ENCODE data around the gene CCR2. TPM values are rescaled to one million over a fixed set of nuclear protein-coding genes. Genes with fewer than 3 reads are reported as not detected.
A peak's percentile ranks its signal among the peaks of the same experiment; 100 is the strongest.

The CCR2 gene
- total and polyA plus RNA-seq, 2 of the 4 experiments (the other 2 are of a cell fraction) = not detected

GRCh38 chr3:46393554-46394434 lies 39.9 kb downstream of the CCR2 start:
- Histone ChIP-seq H3K36me3 (ENCODE audit: control insufficient read depth, insufficient read depth, low read length) (no peaks in the 10 kb centered on the region), H2BK5ac (ENCODE audit: low read depth, low read length, poor library complexity, severe bottlenecking) (no peak overlapping the region), H4K20me1 (ENCODE audit: insufficient read depth, low read length) (no peaks in the 10 kb centered on the region), H3K4ac (ENCODE audit: low read depth, low read length) (no peak overlapping the region), H3K56ac (ENCODE audit: extremely low read depth, insufficient read depth, low read length) (no peak overlapping the region), H3K27ac (ENCODE audit: insufficient read depth, low read length) (no peak overlapping the region), H3K27me3 (ENCODE audit: control insufficient read depth, insufficient read depth, low read length) (peaks cover 11% of the 10 kb centered on the region), H3K23ac (ENCODE audit: low read depth, low read length) (no peak overlapping the region), H3K4me2 (ENCODE audit: low read depth, low read length) (no peak overlapping the region), H3K9ac (ENCODE audit: low read depth, low read length) (no peak overlapping the region), H3K4me1 (ENCODE audit: control insufficient read depth, insufficient read depth, low read length) (peaks cover 4% of the 10 kb centered on the region), H3K4me3 (ENCODE audit: insufficient read depth, low read depth, low read length) (no peak overlapping the region), H4K5ac (ENCODE audit: low read depth, low read length) (no peak overlapping the region), H2AFZ (replicated peaks; ENCODE audit: low read length, poor library complexity) (no peak overlapping the region), H3K14ac (replicated peaks; ENCODE audit: low read depth, low read length) (no peak overlapping the region), H2AK9ac (replicated peaks; ENCODE audit: low read depth, low read length, poor library complexity) (no peak overlapping the region), H3K79me1 (ENCODE audit: low read depth in 1 of 2, low read length in 2 of 2) (no peaks in the 10 kb centered on the region), H2AK5ac (ENCODE audit: low read depth, low read length) (no peak overlapping the region), H3K9me3 (ENCODE audit: control insufficient read depth, insufficient read depth, low read length) (peaks cover 2% of the 10 kb centered on the region; the same call in 1 of the 2 replicates), H4K91ac (ENCODE audit: insufficient read depth, low read depth, low read length) (no peak overlapping the region), H2BK15ac (ENCODE audit: low read depth, low read length) (no peak overlapping the region), H2BK120ac (ENCODE audit: low read depth, low read length) (no peak overlapping the region), H3K9me1 (ENCODE audit: insufficient read depth, low read length) (no peaks in the 10 kb centered on the region), H2BK20ac (ENCODE audit: low read depth, low read length) (no peak overlapping the region), H4K8ac (ENCODE audit: low read depth in 2 of 2, low read length in 2 of 2) (no peak overlapping the region), H3K18ac (ENCODE audit: low read depth, low read length) (peak overlapping the region; percentile 5; the same call in 1 of the 2 replicates)
- dilution Hi-C loops (cut with HindIII; ENCODE audit: low sequenced_read_pairs, unreplicated experiment) = no loop called here
- ATAC-seq (ENCODE audit: low read depth) = peak; percentile 37; the same call in 1 of the 2 replicates
- no TSS peak for BruUV-seq (replicated peaks)
- intact Hi-C loops (cut with micrococcal nuclease) = no loop called here
- ChIA-PET CTCF (no interaction called here), POLR2A (ENCODE audit: unreplicated experiment) (no interaction called here)
- peak; percentile 47 for DNase-seq
- WGBS, 2 experiments (ENCODE audit: extremely low coverage in 2 of 2, insufficient read length in 1 of 2) = 88% methylated on average over 3 of the region's 8 CpGs; no CpG with 5 or more reads in 1 of the 2 experiments
- in situ Hi-C loops (cut with MboI; ENCODE audit: low sequenced_read_pairs) = no loop called here
- TF ChIP-seq CEBPB (IDR thresholded peaks at IDR 0.05; ENCODE audit: low read depth, low read length) (peak; percentile 77), RFX5 (IDR thresholded peaks at IDR 0.05; ENCODE audit: low read depth, low read length) (no peak), CTCF (conservative IDR thresholded peaks at IDR 0.05; ENCODE audit: low read depth, low read length) (no peak)
